ENCODE measurements around the gene EMC9.

GRCh38 chr14:24119691-24120090, 21.7 kb downstream of the EMC9 start:
- TF ChIP-seq, protein P1, sequence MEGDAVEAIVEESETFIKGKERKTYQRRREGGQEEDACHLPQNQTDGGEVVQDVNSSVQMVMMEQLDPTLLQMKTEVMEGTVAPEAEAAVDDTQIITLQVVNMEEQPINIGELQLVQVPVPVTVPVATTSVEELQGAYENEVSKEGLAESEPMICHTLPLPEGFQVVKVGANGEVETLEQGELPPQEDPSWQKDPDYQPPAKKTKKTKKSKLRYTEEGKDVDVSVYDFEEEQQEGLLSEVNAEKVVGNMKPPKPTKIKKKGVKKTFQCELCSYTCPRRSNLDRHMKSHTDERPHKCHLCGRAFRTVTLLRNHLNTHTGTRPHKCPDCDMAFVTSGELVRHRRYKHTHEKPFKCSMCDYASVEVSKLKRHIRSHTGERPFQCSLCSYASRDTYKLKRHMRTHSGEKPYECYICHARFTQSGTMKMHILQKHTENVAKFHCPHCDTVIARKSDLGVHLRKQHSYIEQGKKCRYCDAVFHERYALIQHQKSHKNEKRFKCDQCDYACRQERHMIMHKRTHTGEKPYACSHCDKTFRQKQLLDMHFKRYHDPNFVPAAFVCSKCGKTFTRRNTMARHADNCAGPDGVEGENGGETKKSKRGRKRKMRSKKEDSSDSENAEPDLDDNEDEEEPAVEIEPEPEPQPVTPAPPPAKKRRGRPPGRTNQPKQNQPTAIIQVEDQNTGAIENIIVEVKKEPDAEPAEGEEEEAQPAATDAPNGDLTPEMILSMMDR (IDR thresholded peaks at IDR 0.05): no peak
- TF ChIP-seq POLR2A (IDR thresholded peaks at IDR 0.05): no peak
